ENCODE results near the gene GPR18.

GPR18 gene

DNA sequence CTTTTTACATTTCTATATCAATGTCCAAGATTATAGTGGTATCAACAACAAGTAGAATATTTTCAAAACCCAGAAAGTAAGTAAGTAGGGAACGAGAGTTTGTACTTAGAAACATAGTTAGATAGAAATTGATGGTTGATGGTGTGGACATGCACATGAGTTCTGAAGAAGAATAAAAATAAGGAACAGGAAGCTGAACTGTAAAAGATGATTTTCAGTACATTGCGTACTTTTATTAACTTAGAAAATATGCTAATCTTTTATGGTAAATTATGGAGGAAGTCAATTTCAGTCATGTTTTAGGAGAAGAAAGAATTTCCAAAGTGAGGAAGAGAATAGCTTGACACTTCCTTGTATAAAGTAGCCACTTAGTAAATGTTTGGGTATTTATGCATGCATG is 12.3 kb upstream of the GPR18 start:
- Mint-ChIP-seq H3K4me1 (peaks cover 58% of the 10 kb centered on the region), H3K36me3 (peaks cover 38% of the 10 kb centered on the region), H3K9me3 (peaks cover 8% of the 10 kb centered on the region), H3K27me3 (no peaks in the 10 kb centered on the region), H3K27ac (no peak overlapping the region), H3K4me3 (no peak overlapping the region)
- CTCF ChIA-PET = interaction anchor here (1.0 to 10.4 kb wide), 34 partner anchors 8 to 340 kb away, joined by 3 to 282 read pairs (median 6); partner anchors contain the start of genes CLYBL and GPR183
- DNase-seq = no peak

DNA sequence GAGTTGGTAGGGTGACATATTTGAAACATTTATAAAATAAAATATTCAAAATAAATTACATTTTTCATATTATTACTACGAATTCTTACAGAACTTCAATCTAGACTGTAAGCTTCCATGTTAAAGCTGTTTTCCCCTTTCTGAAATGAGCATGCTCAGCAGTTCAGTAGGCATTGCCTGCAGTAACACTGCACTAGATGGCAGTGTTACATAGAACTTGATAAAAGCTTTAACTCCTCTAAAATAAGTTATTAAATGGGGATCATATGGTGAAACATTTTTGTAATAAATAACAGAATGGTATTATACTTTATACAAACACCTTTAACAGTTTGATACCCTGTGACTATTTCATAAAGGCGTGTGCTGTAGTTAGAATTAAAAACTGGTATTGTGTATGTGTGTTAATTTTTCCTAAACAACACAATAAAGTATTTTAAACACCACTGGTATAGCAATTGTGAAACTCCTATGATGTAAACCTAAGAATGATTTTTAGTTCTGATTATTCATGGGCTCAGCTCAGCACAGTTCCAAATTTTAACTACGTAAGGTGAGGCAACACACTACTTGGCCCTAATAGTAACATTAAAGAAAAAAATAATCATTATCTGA is 11.6 kb upstream of the GPR18 start:
- Mint-ChIP-seq H3K27ac (no peak overlapping the region), H3K9me3 (peaks cover 8% of the 10 kb centered on the region), H3K36me3 (peaks cover 37% of the 10 kb centered on the region), H3K4me1 (peaks cover 56% of the 10 kb centered on the region), H3K4me3 (no peak overlapping the region), H3K27me3 (no peaks in the 10 kb centered on the region)
- CTCF ChIA-PET = interaction anchor here (0.7 to 10.4 kb wide), 50 partner anchors 9 to 430 kb away, joined by 3 to 282 read pairs (median 6); partner anchors contain the start of genes CLYBL, GPR18, GPR183 and UBAC2
- DNase-seq = peak; percentile 38

DNA sequence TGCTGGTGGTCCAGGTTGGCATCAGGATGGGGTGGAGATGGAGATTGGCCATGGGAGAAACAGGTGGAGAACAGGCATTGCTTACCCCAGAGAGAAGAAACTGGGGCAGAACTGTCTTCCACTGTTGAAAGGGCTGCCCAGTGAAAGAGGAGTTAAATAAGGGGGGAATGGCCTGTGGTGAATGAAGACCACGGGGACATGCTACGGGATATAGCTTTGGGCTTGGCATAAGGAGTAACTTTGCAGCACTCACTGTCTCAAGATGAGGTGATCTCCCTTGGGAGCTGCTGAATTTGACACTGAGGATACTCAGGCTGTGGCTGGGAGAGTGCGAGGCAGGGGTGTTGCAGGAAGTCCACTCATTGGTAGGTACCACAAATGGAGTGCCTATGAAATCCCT is 10.6 kb upstream of the GPR18 start:
- Mint-ChIP-seq H3K9me3 (peaks cover 8% of the 10 kb centered on the region), H3K27ac (no peak overlapping the region), H3K36me3 (peaks cover 36% of the 10 kb centered on the region), H3K27me3 (no peaks in the 10 kb centered on the region), H3K4me1 (peaks cover 57% of the 10 kb centered on the region), H3K4me3 (no peak overlapping the region)
- no peak for DNase-seq
- CTCF ChIA-PET = interaction anchor here (0.7 to 10.4 kb wide), 36 partner anchors 9 to 429 kb away, joined by 3 to 282 read pairs (median 6); partner anchors contain the start of genes GPR18 and UBAC2

DNA sequence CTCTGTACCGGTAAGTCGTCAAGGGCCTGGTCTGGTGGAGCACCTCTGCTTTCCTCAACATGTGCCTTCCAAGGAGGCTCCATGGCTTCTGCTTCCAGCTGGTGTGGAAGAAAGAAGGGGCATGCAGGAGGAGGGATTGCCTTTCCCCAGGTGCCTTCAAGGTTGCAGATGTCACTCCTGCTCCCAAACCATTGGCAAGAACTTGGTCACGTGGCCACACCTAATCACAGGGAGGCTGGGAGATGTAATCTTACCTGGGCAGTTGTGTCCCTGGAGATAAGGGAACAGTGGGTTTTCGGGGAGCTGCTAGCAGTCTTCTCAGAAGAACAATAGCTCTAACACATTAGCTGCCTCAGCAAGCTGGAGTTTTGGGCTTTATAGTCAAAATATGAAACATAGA is 9.7 kb upstream of the GPR18 start:
- Mint-ChIP-seq H3K4me3 (no peak overlapping the region), H3K4me1 (peaks cover 58% of the 10 kb centered on the region), H3K27ac (no peak overlapping the region), H3K9me3 (peaks cover 8% of the 10 kb centered on the region), H3K36me3 (peaks cover 29% of the 10 kb centered on the region), H3K27me3 (no peaks in the 10 kb centered on the region)
- DNase-seq = no peak
- CTCF ChIA-PET = interaction anchor here (0.9 to 10.4 kb wide), 18 partner anchors 10 to 399 kb away, joined by 3 to 282 read pairs (median 7); partner anchors contain the start of genes GPR18 and UBAC2

DNA sequence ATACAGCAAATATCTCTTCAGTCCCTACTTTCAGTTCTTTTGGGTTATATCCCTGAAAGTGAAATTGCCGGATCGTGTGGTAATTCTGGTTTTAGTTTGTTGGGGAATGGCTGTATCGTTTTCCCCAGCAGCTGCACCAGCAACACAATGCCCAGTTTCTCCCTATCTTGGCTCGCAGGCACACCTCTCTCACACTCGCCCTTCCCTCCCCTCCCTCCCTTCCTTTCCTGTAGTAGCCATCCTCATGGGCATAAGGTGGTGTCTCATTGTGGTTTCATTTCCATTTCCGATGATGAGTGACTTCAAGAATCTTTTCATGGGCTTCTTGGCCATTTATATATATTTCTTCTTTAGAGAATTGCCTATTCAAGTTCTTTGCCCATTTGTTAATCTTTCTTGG is 8.6 kb upstream of the GPR18 start:
- H3K27me3 Mint-ChIP-seq = no peaks in the 10 kb centered on the region
- H3K4me1 Mint-ChIP-seq = peaks cover 57% of the 10 kb centered on the region
- DNase-seq = no peak
- H3K4me3 Mint-ChIP-seq = no peak overlapping the region
- no peak overlapping the region for H3K27ac Mint-ChIP-seq
- CTCF ChIA-PET = interaction anchor here (0.8 to 10.4 kb wide), 26 partner anchors 14 to 421 kb away, joined by 3 to 282 read pairs (median 6); partner anchors contain the start of gene UBAC2
- peaks cover 22% of the 10 kb centered on the region for H3K36me3 Mint-ChIP-seq
- H3K9me3 Mint-ChIP-seq = no peaks in the 10 kb centered on the region

DNA sequence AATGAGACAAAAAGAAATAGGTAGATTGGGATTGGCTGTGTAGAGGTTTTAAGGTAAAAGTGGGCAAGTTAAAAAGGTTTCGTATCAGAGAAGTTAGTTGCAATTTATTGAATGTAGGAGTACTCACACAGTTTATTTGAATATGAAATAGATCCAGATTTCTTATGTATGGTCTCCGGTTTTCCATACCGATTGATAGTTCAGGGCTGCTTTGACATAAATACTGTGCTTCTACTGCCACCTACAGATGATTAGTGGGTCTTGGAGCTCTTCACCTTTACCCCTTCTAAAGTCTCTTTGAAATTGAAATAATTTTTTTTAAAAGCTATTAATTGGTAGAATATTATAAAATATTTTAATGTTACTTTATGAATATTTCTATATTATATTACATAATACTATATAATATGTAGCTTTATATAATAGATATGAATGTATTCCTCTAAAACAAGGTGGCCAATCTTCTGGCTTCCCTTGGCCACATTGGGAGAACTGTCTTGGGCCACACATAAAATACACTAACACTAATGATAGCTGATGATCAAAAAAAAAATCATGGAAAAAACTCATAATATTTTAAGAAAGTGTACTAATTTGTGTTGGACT is 7.7 kb upstream of the GPR18 start:
- CTCF ChIA-PET = interaction anchor here (0.6 to 10.4 kb wide), 42 partner anchors 8 to 467 kb away, joined by 3 to 282 read pairs (median 4); partner anchors contain the start of gene UBAC2
- Mint-ChIP-seq H3K36me3 (peaks cover 24% of the 10 kb centered on the region), H3K4me3 (no peak overlapping the region), H3K27me3 (no peaks in the 10 kb centered on the region), H3K9me3 (no peaks in the 10 kb centered on the region), H3K27ac (peak overlapping the region; percentile 65), H3K4me1 (peaks cover 55% of the 10 kb centered on the region)
- DNase-seq = no peak

DNA sequence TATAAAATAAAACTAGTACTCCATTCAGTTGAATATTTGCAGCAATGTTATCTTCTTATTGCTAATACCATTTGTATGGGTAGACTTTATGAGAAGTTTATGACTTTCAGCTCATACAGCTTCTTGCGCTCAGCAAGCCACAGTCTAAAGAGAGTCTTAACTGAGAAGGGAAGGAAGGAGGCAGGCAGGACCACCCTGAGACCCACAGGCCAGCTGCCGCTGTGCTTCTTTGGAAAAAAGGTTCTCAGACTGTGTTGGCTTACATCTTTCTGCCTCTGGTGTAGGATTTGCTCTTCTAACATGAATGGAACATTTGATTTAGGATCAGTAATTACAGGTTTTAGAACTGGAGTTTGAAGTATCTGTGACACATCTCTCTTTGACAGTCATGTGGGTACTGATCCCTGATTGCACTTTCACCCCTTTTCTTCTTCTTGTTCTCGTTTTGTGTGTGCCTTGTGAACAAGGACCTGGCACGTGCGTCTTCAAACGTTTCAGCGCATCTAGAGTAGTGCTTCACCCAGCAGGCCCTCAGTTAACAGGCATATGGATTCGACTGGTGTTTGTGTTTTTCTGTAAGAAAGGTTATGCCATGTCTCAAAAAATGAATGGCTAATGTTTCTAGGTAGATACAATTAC is 7.1 kb upstream of the GPR18 start:
- Mint-ChIP-seq H3K36me3 (peaks cover 19% of the 10 kb centered on the region), H3K27ac (peak overlapping the region; percentile 65), H3K4me3 (no peak overlapping the region), H3K27me3 (no peaks in the 10 kb centered on the region), H3K9me3 (no peaks in the 10 kb centered on the region), H3K4me1 (peaks cover 53% of the 10 kb centered on the region)
- CTCF ChIA-PET = interaction anchor here (0.9 to 10.4 kb wide), 29 partner anchors 10 to 425 kb away, joined by 3 to 282 read pairs (median 6); partner anchors contain the start of gene UBAC2
- no peak for DNase-seq

DNA sequence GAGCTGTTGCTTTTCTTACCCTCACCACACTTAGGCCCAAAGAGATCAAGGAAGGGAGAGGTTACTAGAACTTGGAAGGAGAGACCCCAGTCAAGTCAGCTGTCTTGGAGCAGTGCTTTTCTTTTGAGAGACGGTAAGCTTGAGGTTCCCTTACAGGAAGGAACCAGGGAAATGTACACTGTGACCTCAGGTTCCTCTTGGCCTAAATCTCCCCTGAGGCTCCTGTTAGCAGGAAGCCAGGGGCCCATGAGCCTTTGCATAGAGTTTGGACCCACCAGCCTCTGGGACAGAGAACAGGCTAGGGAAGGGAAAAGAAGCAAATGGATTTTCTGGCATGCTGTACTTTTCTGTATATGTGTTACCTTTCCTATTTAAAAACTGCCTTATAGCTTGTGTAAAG is 5.9 kb upstream of the GPR18 start:
- DNase-seq = no peak
- Mint-ChIP-seq H3K36me3 (peaks cover 28% of the 10 kb centered on the region), H3K4me1 (peaks cover 58% of the 10 kb centered on the region), H3K27me3 (no peaks in the 10 kb centered on the region), H3K27ac (peak overlapping the region; percentile 34), H3K9me3 (no peaks in the 10 kb centered on the region), H3K4me3 (no peak overlapping the region)
- CTCF ChIA-PET = interaction anchor here (0.6 to 10.4 kb wide), 12 partner anchors 9 to 173 kb away, joined by 3 to 282 read pairs (median 4); partner anchors contain the start of gene UBAC2

DNA sequence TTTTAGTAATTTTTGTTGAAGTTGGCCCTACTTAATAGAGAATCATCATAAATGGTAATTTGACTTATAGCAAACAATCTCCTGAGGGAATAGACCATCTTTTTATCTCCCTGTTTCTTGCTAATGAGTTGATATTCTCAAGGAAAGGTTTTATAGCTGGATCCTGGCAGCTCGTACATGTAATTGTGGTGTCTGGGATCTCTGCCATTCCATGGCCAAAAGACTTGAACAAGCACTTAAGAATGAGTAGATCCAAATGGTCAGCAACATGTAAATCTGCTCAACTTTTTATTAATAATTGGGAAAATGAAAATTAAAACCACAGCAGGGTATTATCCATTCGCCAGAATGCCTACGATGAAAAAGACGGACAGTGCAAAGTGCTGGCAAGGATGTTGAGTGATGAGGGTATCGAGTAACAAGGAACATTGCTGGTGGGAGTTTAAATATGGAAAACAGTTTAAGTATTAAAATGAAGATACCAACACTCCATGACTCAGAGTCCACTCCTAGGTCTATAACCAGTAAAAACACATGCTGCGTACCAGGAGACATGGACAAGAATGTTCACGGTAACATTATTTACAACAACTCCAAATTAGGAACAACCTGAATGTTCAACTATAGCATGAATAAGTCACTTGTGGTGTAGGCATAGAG is 5.1 kb upstream of the GPR18 start:
- no peaks in the 10 kb centered on the region for H3K27me3 Mint-ChIP-seq
- H3K36me3 Mint-ChIP-seq = peaks cover 28% of the 10 kb centered on the region
- no peak for DNase-seq
- CTCF ChIA-PET = interaction anchor here (1.0 to 10.4 kb wide), 7 partner anchors 59 to 173 kb away, joined by 3 to 282 read pairs (median 6); partner anchors contain the start of gene UBAC2
- no peak overlapping the region for H3K27ac Mint-ChIP-seq
- H3K4me3 Mint-ChIP-seq = no peak overlapping the region
- H3K9me3 Mint-ChIP-seq = no peaks in the 10 kb centered on the region
- peaks cover 66% of the 10 kb centered on the region for H3K4me1 Mint-ChIP-seq

DNA sequence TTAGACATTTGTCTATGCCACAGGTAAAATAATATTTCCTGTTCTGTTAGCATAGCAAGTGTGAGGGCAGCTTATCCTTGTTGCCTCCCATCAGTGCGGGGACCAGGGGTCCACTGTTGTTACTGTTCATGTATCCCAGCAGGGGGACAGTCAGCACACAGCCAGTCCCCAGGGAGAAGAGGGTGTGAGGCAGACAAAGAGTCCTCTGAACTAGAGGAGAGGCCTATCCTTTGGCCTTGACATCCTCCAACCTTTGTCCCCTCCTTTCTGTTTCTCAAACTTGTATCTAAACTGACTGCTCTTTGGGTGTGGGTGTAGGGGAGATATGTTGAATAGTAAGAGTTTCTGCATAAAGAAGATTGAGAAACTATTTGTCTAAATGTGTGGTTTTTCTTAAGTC is 2.9 kb upstream of the GPR18 start:
- CTCF ChIA-PET = interaction anchor here (0.7 to 2.6 kb wide), 3 partner anchors 8 to 146 kb away, joined by 3 to 11 read pairs (median 9); no protein-coding TSS in a partner anchor
- DNase-seq = no peak
- Mint-ChIP-seq H3K4me3 (no peak overlapping the region), H3K36me3 (peaks cover 33% of the 10 kb centered on the region), H3K9me3 (no peaks in the 10 kb centered on the region), H3K27ac (peak overlapping the region; percentile 35), H3K4me1 (peaks cover 74% of the 10 kb centered on the region), H3K27me3 (no peaks in the 10 kb centered on the region)

DNA sequence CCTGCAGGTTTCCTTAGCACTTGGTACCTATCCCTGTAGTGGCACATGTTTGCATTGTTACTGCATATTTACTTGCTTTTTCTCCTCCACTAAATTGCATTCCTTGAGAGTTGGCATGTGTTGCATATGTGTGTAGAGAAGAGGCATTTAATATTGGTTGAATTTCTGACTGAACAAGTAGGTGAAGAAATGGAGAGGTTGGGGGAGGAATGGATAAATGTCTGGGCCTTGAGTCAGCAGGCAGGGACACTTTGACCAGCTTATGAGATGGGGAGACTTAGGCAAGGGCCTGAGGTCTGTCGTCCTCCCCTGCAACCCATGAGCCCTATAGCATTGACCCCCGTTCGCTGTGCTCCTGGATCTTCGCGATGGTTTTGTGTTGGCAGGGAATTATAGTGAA is 2.0 kb upstream of the GPR18 start:
- peaks cover 75% of the 10 kb centered on the region for H3K4me1 Mint-ChIP-seq
- H3K4me3 Mint-ChIP-seq = no peak overlapping the region
- H3K27me3 Mint-ChIP-seq = no peaks in the 10 kb centered on the region
- peak overlapping the region; percentile 94 for H3K27ac Mint-ChIP-seq
- H3K9me3 Mint-ChIP-seq = no peaks in the 10 kb centered on the region
- H3K36me3 Mint-ChIP-seq = peaks cover 32% of the 10 kb centered on the region
- CTCF ChIA-PET = interaction anchor here (1.1 to 2.6 kb wide), 7 partner anchors 9 to 177 kb away, joined by 3 to 11 read pairs (median 4); partner anchors contain the start of gene UBAC2
- no peak for DNase-seq

DNA sequence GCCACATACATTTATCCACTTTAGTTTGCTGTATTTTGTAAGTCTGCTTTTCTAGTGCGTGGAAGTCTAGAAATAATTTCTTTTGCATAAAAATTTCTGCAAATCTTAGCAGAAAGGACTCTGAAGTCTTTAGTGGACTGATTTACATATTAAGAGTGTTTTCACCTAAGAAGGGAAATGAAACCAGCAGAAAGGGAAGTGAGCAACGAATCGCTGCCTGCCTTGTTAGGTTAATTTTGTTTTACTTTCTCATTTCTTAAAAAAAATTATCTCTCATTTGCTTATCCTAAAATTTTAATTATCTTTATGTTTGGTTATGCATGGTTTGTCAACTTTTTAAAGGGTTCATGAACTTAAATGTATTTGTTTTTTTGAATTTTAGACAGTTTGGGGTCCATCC is 767 bp upstream of the GPR18 start:
- Mint-ChIP-seq H3K27ac (peak overlapping the region; percentile 94), H3K27me3 (no peaks in the 10 kb centered on the region), H3K36me3 (peaks cover 42% of the 10 kb centered on the region), H3K9me3 (no peaks in the 10 kb centered on the region), H3K4me3 (peak overlapping the region; percentile 83), H3K4me1 (peaks cover 74% of the 10 kb centered on the region)
- DNase-seq = peak; percentile 55
- CTCF ChIA-PET = interaction anchor here (1.2 to 2.6 kb wide), 6 partner anchors 10 to 82 kb away, joined by 4 to 11 read pairs (median 7); partner anchors contain the start of gene UBAC2

DNA sequence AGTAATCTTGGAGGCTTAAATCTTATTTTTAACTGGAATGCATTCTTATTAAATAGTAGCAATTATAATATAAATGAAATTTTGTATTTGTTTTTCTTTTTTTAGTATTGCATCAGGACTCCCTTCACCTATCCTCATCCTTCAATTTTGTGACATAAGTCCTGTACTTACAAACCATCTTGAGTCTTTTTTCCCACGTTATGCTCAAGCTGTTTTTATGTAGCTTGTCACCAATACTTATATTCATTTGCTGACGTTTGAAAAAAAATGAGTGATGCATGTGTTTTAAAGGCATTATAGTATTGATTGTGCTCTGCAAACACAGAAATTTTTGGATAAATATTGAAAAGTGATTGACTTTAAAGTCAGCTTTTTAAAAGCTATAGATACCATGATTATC is 888 bp downstream of the GPR18 start:
- CTCF ChIA-PET = interaction anchor here (0.7 to 1.8 kb wide), 6 partner anchors 9 to 81 kb away, joined by 3 to 10 read pairs (median 4); partner anchors contain the start of gene UBAC2
- peaks cover 48% of the 10 kb centered on the region for H3K36me3 Mint-ChIP-seq

More for the DNA sequence above, 888 bp downstream of the GPR18 start:
- Mint-ChIP-seq H3K4me1 (peaks cover 71% of the 10 kb centered on the region), H3K4me3 (peak overlapping the region; percentile 75), H3K27me3 (no peaks in the 10 kb centered on the region), H3K9me3 (no peaks in the 10 kb centered on the region), H3K27ac (peak overlapping the region; percentile 79)
- DNase-seq = no peak
